ENCODE measurements around the gene KCNV2. TPM values are rescaled to one million over a fixed set of nuclear protein-coding genes. Genes with fewer than 3 reads are reported as not detected.

Gene KCNV2
- not detected for total RNA-seq
- not detected for polyA plus RNA-seq (ENCODE audit: insufficient read depth, low read depth, low replicate concordance)
- long read RNA-seq, donor 1 = 0 reads
- long read RNA-seq, donor 2, partial matches to known transcripts = 29 of 29 reads
- long read RNA-seq, donor 2, other reads (novel, unspliced or antisense) = 0 of 29 reads
- long read RNA-seq, donor 3, partial matches to known transcripts = 16 of 16 reads
- long read RNA-seq, donor 3, other reads (novel, unspliced or antisense) = 0 of 16 reads
- long read RNA-seq, donor 4 = 0 reads
- long read RNA-seq, donor 5 = 0 reads
- long read RNA-seq, donor 6 = 0 reads
- long read RNA-seq, donor 7, partial matches to known transcripts = 0 of 1 reads
- long read RNA-seq, donor 7, other reads (novel, unspliced or antisense) = 1 of 1 reads
- long read RNA-seq, donor 8 = 0 reads
- long read RNA-seq, donor 9 = 0 reads
- long read RNA-seq, donor 10 = 0 reads

DNA sequence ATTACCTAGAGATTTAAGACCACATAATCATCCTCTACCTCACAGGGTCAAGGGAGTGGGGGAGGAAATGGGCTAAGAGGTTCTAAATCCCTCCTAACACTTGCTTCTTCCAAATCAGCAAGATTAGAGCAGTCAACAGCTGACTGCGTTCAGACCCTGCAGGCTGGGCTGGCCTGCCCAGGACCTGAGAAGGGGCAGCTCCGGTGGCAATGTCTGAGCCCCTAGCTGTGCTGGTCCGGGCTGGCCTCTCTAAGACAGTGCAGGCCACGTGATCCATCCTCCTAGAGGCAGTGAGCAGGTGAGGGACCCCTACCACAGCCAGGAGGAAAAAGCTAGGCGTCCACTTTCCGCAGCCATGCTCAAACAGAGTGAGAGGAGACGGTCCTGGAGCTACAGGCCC is at the start of gene KCNV2:
TSS of gene KCNV2 (plus strand) at position 126 of the 400 bp plus-strand sequence. CDS start at position 356, 230 bp downstream.
- TF ChIP-seq, protein P1, sequence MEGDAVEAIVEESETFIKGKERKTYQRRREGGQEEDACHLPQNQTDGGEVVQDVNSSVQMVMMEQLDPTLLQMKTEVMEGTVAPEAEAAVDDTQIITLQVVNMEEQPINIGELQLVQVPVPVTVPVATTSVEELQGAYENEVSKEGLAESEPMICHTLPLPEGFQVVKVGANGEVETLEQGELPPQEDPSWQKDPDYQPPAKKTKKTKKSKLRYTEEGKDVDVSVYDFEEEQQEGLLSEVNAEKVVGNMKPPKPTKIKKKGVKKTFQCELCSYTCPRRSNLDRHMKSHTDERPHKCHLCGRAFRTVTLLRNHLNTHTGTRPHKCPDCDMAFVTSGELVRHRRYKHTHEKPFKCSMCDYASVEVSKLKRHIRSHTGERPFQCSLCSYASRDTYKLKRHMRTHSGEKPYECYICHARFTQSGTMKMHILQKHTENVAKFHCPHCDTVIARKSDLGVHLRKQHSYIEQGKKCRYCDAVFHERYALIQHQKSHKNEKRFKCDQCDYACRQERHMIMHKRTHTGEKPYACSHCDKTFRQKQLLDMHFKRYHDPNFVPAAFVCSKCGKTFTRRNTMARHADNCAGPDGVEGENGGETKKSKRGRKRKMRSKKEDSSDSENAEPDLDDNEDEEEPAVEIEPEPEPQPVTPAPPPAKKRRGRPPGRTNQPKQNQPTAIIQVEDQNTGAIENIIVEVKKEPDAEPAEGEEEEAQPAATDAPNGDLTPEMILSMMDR (IDR thresholded peaks at IDR 0.05; ENCODE audit: borderline replicate concordance, extremely low read depth, insufficient read depth) = no peak
- no peak within 1 kb of the TSS for H3K4me3 ChIP-seq (ENCODE audit: low read length in 3 of 3)
- H3K9me3 ChIP-seq (ENCODE audit: control insufficient read depth in 2 of 3, insufficient read depth in 1 of 3, low read length in 3 of 3) = no peaks in the 10 kb centered on the region
- peaks cover 0 to 12% (median 3%) of the 10 kb centered on the region in 3 donors for H3K4me1 ChIP-seq (ENCODE audit: control insufficient read depth in 2 of 3, insufficient read depth in 2 of 3, low read depth in 1 of 3, low read length in 3 of 3)
- no peak for FAIRE-seq
- intact Hi-C loops (cut with DNase I) = no loop called here
- no peak within 1 kb of the TSS for H3K9ac ChIP-seq (ENCODE audit: low read length in 3 of 3)
- no peaks in the 10 kb centered on the region for H3K36me3 ChIP-seq (ENCODE audit: control insufficient read depth in 2 of 3, insufficient read depth in 3 of 3, low read length in 3 of 3)
- H3K27me3 ChIP-seq (ENCODE audit: control insufficient read depth, insufficient read depth, low read length) = no peaks in the 10 kb centered on the region
- no peak within 1 kb of the TSS for H3K27ac ChIP-seq (ENCODE audit: low read depth in 2 of 2, low read length in 2 of 2)
- no peak for DNase-seq

DNA sequence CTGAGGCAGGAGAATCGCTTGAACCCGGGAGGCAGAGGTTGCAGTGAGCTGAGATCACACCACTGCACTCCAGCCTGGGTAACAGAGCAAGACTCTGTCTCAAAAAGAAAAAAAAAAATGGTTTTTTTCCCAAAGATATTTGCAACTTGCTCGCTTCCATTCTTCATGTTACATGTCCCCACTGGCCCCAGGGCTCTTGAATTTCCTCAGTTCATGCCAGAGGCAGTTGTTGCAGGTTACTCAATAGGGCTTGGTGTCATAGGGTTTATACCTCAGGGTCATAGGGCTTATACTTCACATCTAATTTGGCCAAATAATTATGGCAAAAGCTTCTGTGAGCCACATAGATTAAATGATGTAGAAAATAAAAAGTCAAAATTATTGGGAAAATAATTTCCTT is 44.1 kb upstream of the KCNV2 start:
- peaks cover 0 to 15% (median 0%) of the 10 kb centered on the region in 3 donors for H3K4me1 ChIP-seq (ENCODE audit: control insufficient read depth in 2 of 3, insufficient read depth in 2 of 3, low read depth in 1 of 3, low read length in 3 of 3)
- FAIRE-seq (no peak), DNase-seq (no peak)
- H3K27me3 ChIP-seq (ENCODE audit: control insufficient read depth, insufficient read depth, low read length) = no peaks in the 10 kb centered on the region
- intact Hi-C loops (cut with DNase I) = no loop called here
- no peak overlapping the region for H3K27ac ChIP-seq (ENCODE audit: low read depth in 2 of 2, low read length in 2 of 2)
- H3K9me3 ChIP-seq (ENCODE audit: control insufficient read depth in 2 of 3, insufficient read depth in 1 of 3, low read length in 3 of 3) = no peaks in the 10 kb centered on the region
- H3K4me3 ChIP-seq (ENCODE audit: low read length in 3 of 3) = no peak overlapping the region
- TF ChIP-seq, protein P1 (IDR thresholded peaks at IDR 0.05; ENCODE audit: borderline replicate concordance, extremely low read depth, insufficient read depth) = no peak
- H3K9ac ChIP-seq (ENCODE audit: low read length in 3 of 3) = no peak overlapping the region
- no peaks in the 10 kb centered on the region for H3K36me3 ChIP-seq (ENCODE audit: control insufficient read depth in 2 of 3, insufficient read depth in 3 of 3, low read length in 3 of 3)

DNA sequence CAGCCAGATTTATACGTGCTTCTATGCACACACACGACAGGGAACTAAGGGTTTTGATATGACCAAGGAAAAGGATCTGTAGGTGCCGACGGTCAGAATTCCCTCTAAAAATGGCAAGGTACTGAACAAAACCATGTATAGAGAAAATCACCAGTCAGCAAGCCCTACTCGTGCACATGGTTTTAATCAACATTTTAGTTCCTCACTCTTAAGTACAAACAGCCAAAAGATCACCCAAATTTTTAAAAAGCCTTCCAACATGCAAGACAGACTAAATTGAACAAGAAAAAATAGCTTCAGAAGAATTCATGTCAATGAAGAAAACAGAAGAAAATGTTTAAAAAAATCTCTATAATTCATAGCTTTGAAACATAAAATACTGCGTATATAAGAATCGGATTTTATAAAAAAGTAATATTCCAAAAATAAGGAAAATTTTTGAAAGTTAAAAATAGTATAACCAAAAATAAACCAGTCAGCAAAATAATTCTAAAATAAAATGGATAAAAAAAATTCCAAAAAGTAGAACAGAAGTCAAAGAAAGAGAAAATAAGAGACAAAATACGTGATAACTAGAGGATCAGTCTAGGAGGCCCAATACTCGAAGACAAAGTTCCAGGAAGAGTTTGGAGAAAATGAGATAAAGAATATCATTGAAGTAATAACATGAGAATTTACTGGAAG is 43.0 kb upstream of the KCNV2 start:
- no peaks in the 10 kb centered on the region for H3K36me3 ChIP-seq (ENCODE audit: control insufficient read depth in 2 of 3, insufficient read depth in 3 of 3, low read length in 3 of 3)
- intact Hi-C loops (cut with DNase I) = no loop called here
- peak; percentile 92 for FAIRE-seq

More for the DNA sequence above, 43.0 kb upstream of the KCNV2 start:
- no peak overlapping the region for H3K27ac ChIP-seq (ENCODE audit: low read depth in 2 of 2, low read length in 2 of 2)
- no peak overlapping the region for H3K9ac ChIP-seq (ENCODE audit: low read length in 3 of 3)
- H3K27me3 ChIP-seq (ENCODE audit: control insufficient read depth, insufficient read depth, low read length) = no peaks in the 10 kb centered on the region
- no peak overlapping the region for H3K4me3 ChIP-seq (ENCODE audit: low read length in 3 of 3)
- peaks cover 0 to 19% (median 0%) of the 10 kb centered on the region in 3 donors for H3K4me1 ChIP-seq (ENCODE audit: control insufficient read depth in 2 of 3, insufficient read depth in 2 of 3, low read depth in 1 of 3, low read length in 3 of 3)
- no peaks in the 10 kb centered on the region for H3K9me3 ChIP-seq (ENCODE audit: control insufficient read depth in 2 of 3, insufficient read depth in 1 of 3, low read length in 3 of 3)
- TF ChIP-seq, protein P1 (IDR thresholded peaks at IDR 0.05; ENCODE audit: borderline replicate concordance, extremely low read depth, insufficient read depth) = no peak
- no peak for DNase-seq
